ENCODE data around the gene TTLL5. TPM values are rescaled to one million over a fixed set of nuclear protein-coding genes. Genes with fewer than 3 reads are reported as not detected.

The TTLL5 gene
- total and polyA plus RNA-seq, 2 of the 4 experiments (the other 2 are of a cell fraction) = 11.9 to 16.7 TPM

GRCh38 chr14:75718199-75718598, 57.2 kb downstream of the TTLL5 start:
- in situ Hi-C loops (cut with MboI; ENCODE audit: low sequenced_read_pairs) = loop anchor here (25.0 kb wide), 2 partner anchors 644 to 919 kb away; no protein-coding TSS in a partner anchor
- peaks cover 4% of the 10 kb centered on the region; the same call in 1 of the 2 replicates for H3K9me1 ChIP-seq (ENCODE audit: insufficient read depth, low read length)
- no peak overlapping the region for H3K23ac ChIP-seq (ENCODE audit: low read depth, low read length)
- no peak overlapping the region for H3K4me2 ChIP-seq (ENCODE audit: low read depth, low read length)
- dilution Hi-C loops (cut with HindIII; ENCODE audit: low sequenced_read_pairs, unreplicated experiment) = no loop called here
- no peak overlapping the region for H3K4me3 ChIP-seq (ENCODE audit: insufficient read depth, low read depth, low read length)
- ATAC-seq (ENCODE audit: low read depth) (no peak), DNase-seq (no peak)
- no peak overlapping the region for H2BK20ac ChIP-seq (ENCODE audit: low read depth, low read length)
- H2BK5ac ChIP-seq (ENCODE audit: low read depth, low read length, poor library complexity, severe bottlenecking) = no peak overlapping the region
- H4K5ac ChIP-seq (ENCODE audit: low read depth, low read length) = no peak overlapping the region
- H3K4me1 ChIP-seq (ENCODE audit: control insufficient read depth, insufficient read depth, low read length) = peaks cover 8% of the 10 kb centered on the region
- no TSS peak for BruUV-seq (replicated peaks)
- no peak overlapping the region for H2BK15ac ChIP-seq (ENCODE audit: low read depth, low read length)
- H3K18ac ChIP-seq (ENCODE audit: low read depth, low read length) = no peak overlapping the region
- no CpG with 5 or more reads among the region's 3 CpGs for WGBS, 2 experiments (ENCODE audit: extremely low coverage in 2 of 2, insufficient read length in 1 of 2)
- no peak overlapping the region for H2BK120ac ChIP-seq (ENCODE audit: low read depth, low read length)
- H3K4ac ChIP-seq (ENCODE audit: low read depth, low read length) = no peak overlapping the region
- no peak overlapping the region for H3K27ac ChIP-seq (ENCODE audit: insufficient read depth, low read length)
- H3K14ac ChIP-seq (replicated peaks; ENCODE audit: low read depth, low read length) = no peak overlapping the region
- H3K36me3 ChIP-seq (ENCODE audit: control insufficient read depth, insufficient read depth, low read length) = peaks cover 11% of the 10 kb centered on the region
- no peak overlapping the region for H4K8ac ChIP-seq (ENCODE audit: low read depth in 2 of 2, low read length in 2 of 2)
- no peak overlapping the region for H3K56ac ChIP-seq (ENCODE audit: extremely low read depth, insufficient read depth, low read length)
- H2AFZ ChIP-seq (replicated peaks; ENCODE audit: low read length, poor library complexity) = no peak overlapping the region
- H2AK5ac ChIP-seq (ENCODE audit: low read depth, low read length) = no peak overlapping the region
- ChIA-PET CTCF (interaction anchor here (0.7 kb wide), 1 partner anchor 9 kb away, joined by 3 read pairs; no protein-coding TSS in a partner anchor), POLR2A (ENCODE audit: unreplicated experiment) (no interaction called here)
- intact Hi-C loops (cut with micrococcal nuclease) = no loop called here
- peaks cover 26% of the 10 kb centered on the region for H3K27me3 ChIP-seq (ENCODE audit: control insufficient read depth, insufficient read depth, low read length)
- H4K20me1 ChIP-seq (ENCODE audit: insufficient read depth, low read length) = peaks cover 36% of the 10 kb centered on the region
- no peak overlapping the region for H2AK9ac ChIP-seq (replicated peaks; ENCODE audit: low read depth, low read length, poor library complexity)
- H3K79me1 ChIP-seq (ENCODE audit: low read depth in 1 of 2, low read length in 2 of 2) = no peaks in the 10 kb centered on the region
- no peak overlapping the region for H4K91ac ChIP-seq (ENCODE audit: insufficient read depth, low read depth, low read length)
- TF ChIP-seq RAD21 (IDR thresholded peaks at IDR 0.05; ENCODE audit: low read length) (no peak), FOS (IDR thresholded peaks at IDR 0.05; ENCODE audit: low read depth, low read length) (no peak), NFE2L2 (IDR thresholded peaks at IDR 0.05; ENCODE audit: low read depth, low read length) (no peak), MAFK (IDR thresholded peaks at IDR 0.05; ENCODE audit: low read depth, low read length) (no peak), RFX5 (IDR thresholded peaks at IDR 0.05; ENCODE audit: low read depth, low read length) (no peak), CEBPB (IDR thresholded peaks at IDR 0.05; ENCODE audit: low read depth, low read length) (no peak), CHD1 (IDR thresholded peaks at IDR 0.05; ENCODE audit: low read depth, low read length) (no peak), BHLHE40 (IDR thresholded peaks at IDR 0.05; ENCODE audit: low read depth, low read length) (no peak), MXI1 (IDR thresholded peaks at IDR 0.05; ENCODE audit: borderline replicate concordance, low read depth, low read length) (no peak), SMC3 (IDR thresholded peaks at IDR 0.05; ENCODE audit: low read depth, low read length) (no peak), CTCF (conservative IDR thresholded peaks at IDR 0.05; ENCODE audit: low read depth, low read length) (no peak), MAZ (IDR thresholded peaks at IDR 0.05; ENCODE audit: borderline replicate concordance, low read depth, low read length) (no peak), USF2 (IDR thresholded peaks at IDR 0.05; ENCODE audit: low read depth, low read length) (no peak), ELK1 (IDR thresholded peaks at IDR 0.05; ENCODE audit: borderline replicate concordance, low read depth, low read length) (no peak), RCOR1 (IDR thresholded peaks at IDR 0.05; ENCODE audit: insufficient replicate concordance, low read length) (no peak), POLR2A (IDR thresholded peaks at IDR 0.05; ENCODE audit: low read depth, low read length) (no peak)
- H3K9ac ChIP-seq (ENCODE audit: low read depth, low read length) = no peak overlapping the region
- H3K9me3 ChIP-seq (ENCODE audit: control insufficient read depth, insufficient read depth, low read length) = no peaks in the 10 kb centered on the region
